Subcutaneous adipose tissue (tissue), 4 donors: ENCODE results near the gene GBF1. TPM values are rescaled to one million over a fixed set of nuclear protein-coding genes. Genes with fewer than 3 reads are reported as not detected.

Experiments
- total RNA-seq, 4 donors: library from RNA; depleted of rRNA; stranded (reverse); fragments of >200 nt; gene quantifications; one replicate each; pipeline ENCODE4 v1.1.0, GENCODE V29; 2016
- TF ChIP-seq, protein P1 (sequence below): fragments of 450-650 bp; IDR thresholded peaks from one replicate; pipeline ENCODE4 v1.5.1; 2016; ENCODE audit warnings: low read depth, mild to moderate bottlenecking, control low read depth, antibody characterized with exemption, moderate library complexity

The GBF1 gene
- total RNA-seq, 4 donors from 2014 or later, result 21.6 to 34.3 (median 24.0) TPM

DNA sequence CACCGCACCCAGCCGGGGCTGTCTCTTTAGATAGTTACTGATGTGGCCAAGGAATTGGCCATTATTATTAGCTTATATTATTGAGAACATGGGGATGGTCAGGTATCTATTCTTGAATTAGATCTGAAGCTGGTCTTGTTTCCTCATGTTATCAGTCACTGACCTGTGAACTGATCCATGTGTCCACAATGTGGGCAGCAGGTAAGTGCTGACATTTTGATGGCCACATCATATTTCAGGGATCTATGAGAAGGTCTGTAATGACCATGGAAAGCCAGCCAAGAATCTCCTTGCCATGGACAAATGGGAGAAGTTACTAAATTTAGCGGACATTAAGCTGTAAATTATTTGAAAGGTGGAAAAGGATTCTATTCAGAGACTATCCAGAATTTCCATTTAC is 61.4 kb downstream of the GBF1 start:
- TF ChIP-seq, protein P1, sequence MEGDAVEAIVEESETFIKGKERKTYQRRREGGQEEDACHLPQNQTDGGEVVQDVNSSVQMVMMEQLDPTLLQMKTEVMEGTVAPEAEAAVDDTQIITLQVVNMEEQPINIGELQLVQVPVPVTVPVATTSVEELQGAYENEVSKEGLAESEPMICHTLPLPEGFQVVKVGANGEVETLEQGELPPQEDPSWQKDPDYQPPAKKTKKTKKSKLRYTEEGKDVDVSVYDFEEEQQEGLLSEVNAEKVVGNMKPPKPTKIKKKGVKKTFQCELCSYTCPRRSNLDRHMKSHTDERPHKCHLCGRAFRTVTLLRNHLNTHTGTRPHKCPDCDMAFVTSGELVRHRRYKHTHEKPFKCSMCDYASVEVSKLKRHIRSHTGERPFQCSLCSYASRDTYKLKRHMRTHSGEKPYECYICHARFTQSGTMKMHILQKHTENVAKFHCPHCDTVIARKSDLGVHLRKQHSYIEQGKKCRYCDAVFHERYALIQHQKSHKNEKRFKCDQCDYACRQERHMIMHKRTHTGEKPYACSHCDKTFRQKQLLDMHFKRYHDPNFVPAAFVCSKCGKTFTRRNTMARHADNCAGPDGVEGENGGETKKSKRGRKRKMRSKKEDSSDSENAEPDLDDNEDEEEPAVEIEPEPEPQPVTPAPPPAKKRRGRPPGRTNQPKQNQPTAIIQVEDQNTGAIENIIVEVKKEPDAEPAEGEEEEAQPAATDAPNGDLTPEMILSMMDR, result no peak

DNA sequence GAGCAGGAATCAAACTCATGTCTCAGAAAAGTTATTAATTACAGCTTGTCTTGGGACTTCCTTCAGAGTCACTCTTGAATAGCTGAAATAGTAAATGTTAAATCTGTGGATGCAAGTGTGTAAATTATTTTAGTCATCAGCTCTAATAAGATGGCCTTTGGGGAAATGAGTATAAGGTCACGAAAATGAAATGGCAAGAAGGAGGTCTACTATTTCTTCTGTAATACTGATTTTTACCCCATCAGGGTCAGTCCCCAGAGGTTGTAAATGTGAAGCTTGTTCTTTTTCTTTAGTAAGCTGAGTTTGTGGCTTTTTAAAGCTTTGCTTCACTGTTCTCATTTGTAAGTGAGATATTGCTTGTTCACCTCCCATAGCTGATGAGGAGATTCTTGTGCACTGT is 63.9 kb downstream of the GBF1 start:
- TF ChIP-seq, protein P1, result no peak

DNA sequence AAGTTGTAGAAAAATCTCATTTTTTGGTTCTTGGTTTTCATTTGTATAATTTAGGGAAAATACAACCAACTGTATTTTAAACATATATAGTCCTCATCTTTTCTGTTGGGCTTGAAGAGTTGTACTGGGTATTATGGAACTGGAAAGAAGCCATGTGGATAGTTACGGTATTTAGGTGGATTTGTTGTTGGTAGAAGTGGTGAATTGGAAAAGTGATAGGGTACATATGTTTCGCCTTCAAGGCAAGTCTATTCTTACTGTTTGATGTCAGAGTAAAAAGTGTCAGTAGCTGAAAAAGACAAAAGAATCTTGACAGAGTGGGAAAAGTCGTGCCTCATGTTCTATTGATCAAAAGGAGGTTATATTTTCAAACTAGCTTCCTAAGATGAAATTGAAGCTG is 64.6 kb downstream of the GBF1 start:
- TF ChIP-seq, protein P1, result no peak

DNA sequence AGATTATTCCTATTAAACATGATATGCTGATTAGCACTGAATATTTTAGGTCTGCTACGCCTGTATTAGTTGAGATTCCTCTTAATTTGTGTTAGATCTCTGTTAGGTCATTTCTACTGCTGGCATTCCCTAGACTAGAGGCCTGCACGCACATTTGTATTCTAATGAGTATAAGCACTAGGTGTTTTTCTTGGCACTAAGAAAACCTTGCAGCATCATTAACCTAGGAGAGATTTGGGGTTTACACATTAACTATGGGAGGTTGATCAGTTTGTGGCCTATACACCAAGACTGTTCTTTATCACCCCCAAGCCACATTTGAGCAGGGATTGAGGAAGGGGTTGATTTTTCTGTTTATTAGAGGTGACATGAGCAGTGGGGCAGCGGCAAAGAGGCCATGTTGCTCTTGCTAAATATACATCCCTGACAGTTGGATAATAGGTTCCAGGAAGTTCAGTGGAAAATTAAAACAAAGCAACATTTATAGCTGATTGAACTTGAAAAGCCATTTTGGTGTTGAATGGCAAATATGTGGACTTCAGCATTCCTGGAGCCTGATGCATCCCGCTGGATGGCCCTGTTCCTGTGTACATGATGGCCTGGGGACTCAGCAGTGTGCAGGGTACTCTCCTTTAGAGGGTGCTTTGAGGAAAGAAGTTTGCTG is 65.2 kb downstream of the GBF1 start:
- TF ChIP-seq, protein P1, result no peak

DNA sequence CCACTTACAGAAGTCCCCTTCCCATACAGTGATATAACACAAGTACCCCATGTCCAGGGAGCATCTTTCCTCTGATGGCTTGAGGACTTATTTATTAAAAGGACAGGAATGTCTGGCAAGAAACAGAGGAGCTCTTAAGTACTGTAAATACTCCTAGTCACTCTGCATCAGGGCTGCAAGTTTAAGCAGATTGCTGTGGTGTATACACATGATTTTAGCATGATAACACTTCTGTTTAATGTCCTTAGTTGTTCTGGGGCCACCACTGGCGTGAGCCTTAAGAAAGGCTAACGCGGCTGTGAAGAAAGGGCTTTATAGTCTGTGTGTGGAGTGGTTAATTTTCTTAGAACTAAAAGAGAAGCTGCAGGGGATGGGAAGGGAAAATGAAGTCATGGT is 65.7 kb downstream of the GBF1 start:
- TF ChIP-seq, protein P1, result no peak

DNA sequence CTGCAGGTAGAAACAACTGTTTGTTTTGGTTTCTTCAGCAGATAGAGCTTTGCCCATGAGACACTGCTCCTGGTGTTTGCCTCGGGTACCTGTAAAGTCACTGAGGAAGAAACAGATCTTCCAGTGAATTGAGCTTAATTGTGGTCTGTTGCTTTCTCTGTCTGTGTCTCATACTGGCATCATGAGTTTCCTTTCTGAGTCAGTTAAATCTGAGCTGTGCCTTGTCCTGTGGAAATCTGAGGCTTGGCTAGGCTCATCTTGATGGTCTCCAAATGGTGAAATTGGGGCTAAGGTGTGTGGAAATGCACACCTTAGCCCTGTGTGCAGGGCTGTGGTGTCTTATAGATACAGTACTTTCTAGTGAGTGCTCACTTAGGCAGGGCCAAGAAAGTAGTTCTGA is 67.4 kb downstream of the GBF1 start:
- TF ChIP-seq, protein P1, result no peak

DNA sequence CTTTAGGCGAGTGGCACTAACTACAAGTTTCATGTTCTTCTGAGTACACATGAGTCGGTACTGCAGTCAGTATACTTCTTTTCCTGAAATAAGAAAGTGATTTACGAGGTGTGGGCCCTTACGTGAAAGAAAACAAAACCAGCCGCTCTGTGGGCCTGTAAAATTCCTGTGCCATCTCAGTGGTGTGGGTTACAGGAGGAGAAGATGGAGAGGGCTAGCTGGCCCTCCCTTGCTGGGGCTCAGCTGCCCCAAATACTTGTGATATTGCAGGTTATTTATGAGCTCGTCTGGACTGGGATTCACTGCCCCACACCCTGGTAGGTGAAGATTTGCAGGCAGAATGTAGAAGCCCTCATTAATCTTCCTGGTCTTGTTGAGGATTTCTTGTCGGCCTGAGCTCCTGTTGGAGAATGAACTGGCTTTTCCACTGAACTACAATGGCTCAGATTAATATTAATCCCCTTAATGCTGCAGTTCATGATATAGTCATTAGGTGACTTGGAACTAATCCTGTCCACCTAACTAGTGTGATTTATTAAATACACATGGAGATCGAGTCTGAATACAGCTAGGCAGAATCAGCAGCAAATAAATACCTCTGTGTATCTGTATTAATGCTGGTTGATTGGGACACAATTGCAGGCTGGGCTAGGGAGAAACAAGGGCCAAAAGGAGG is 68.0 kb downstream of the GBF1 start:
- TF ChIP-seq, protein P1, result no peak
